Stimulated activated CD4-positive, alpha-beta T cell treated with anti-CD3 and anti-CD28 coated beads, Interleukin-2, amount 100 ng/mL, for 4 hours (primary cell): ENCODE data around the gene NATD1.

Source experiments
- DNase-seq: peaks from one replicate; pipeline ENCODE4 v3.0.0-alpha.2; 2020; ENCODE audit warnings: low read depth

Gene NATD1

DNA sequence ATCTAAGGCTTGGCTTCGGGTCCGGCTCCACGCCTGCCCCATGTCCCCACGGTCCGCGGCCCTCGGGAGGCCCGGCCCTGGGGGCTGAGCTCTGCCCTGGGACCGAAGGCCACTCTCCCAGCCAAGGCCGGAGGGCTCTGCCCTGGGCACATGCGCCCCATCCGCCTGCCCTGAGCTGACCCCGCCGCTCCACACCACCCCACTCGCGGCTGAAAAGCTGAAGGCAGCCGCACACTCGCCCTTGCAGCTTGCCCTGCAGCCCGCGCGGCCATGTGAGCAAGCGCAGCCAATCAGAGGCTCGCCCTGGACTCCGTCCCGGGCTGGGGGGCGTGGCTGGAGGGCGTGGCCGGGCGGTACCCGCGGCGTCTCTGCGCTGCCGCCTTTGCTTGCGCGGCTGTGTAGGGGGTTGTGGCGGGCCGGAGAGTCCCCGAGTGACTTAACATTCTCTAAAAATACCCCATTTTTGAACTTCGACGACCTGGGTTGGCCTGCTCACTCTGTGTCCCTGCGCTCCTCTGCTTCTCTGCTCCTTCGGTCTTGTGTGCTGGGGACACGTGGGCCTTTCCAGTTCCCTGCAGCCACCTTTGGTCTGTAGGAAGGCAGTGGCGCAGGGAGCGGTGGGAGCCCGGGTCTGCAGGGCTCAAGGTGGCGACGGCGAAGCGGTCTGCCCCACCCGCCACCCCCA, 22.5 kb upstream of the NATD1 start:
- DNase-seq, result peak; percentile 93

- no peak for DNase-seq
Measured at GRCh38 chr17:21275047-21275578, 21.9 kb upstream of the NATD1 start.

DNA sequence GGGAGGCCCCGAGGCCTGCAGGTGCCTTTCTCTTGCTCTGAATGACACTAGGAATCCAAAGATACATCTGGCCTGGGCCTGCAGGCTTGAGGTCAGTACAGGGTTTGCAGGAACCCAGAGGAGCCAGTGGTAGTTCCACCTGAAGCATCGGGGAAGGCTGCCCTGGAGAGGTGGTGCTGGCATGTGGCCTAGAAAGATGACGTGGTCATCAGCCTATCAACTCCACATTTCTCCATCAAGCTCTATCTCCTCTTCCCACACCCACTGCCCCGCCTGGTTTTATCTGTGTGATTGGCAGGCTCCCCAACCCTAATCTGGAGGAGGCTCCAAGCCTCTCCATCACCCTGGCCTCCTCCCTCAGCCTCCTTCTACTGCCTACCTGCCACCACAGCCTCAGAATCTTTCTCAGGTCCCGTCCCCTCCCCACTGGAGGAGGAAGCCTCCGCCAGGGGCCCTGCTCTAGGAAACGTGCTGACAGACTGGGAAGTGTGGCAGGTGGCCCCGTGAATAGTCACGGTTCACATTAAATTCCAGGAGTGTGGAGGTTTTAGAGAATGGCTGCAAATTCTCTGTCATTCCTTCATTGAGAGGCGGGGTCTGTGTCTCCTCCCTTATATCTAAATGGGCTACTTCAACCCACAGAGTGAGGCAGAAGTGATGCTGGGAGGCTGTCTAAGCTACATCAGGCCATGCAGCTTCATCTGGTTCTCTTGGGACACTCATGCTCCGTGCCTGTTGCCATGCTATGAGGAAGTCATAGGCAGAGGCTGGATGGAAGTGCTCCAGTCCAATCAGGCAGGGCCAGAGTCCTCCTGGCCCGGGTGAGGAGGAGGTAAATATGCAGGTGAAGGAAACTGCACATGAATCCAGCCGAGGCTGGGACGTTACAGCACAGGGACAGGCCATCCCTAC, 19.9 kb upstream of the NATD1 start:
- no peak for DNase-seq

DNA sequence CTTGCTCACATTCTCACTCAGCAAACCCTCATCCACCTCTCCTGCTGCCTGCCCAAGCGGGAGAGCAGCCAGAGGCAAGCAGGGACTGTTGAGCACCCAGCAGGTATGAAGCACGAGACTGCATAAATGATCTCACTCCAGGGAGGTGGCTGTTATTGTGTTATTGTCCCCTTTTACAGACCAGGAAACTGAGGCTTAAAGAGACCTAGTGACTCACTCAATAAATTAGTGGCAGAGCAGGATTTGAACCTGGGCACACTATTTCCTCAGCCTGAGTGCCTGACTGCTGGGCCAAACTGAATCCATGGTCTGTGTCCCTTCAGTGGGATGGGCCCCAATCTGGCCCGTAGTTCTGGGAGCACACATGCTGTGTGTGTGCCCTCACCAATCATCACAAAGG, 19.0 kb upstream of the NATD1 start:
- DNase-seq, result no peak

DNA sequence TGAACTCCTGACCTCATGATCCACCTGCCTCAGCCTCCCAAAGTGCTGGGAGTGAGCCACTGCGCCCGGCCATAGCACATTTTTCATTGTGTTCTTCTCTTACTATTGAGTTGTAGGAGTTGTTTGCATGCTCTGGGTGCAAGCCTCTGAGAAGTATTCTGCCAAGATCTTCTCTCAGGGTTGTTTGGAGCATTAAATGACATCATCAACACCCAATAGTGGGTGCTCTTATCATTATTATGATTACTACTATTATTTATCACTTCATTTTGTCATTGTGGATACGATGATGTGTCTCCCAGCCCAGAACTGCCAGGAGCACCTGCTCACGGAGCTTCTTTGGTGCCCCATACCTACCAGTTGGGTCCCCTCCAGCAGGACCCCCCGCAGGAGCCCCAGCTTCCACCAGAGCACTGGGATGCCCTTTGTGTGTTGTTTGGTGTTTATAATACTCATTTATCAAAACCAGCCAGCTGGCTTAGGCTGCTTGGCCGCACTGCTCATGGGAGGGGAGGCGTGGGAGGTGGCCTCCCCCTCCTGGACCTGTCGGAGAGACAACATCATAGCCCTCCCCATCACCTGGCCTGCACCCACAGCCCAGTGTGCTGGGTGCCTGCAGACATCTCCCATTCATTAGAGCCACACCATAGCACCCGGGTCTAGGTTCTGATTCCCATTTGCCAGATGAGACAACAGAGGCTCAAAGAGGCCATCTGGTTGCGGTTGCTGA, 18.4 kb upstream of the NATD1 start:
- DNase-seq, result no peak

DNA sequence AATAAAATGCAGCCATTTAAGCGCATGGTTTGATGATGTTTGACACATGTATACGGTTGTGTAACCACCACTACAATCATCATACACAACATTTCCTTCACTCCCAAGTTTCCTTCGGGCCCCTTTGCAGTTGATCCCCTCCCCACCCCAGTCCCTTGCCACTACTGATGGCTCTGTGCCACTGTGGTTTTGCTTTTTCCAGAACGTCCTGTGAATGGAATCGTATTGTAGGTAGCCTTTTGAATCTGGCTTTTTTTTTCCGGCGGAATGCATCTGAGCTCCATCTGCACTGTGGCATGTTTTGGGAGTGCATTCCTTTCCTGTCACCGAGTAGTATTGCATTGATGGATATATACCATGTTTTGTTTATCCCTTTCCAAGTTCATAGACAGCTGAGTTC, 16.2 kb upstream of the NATD1 start:
- no peak for DNase-seq

GRCh38 chr17:21268596-21269188, 15.5 kb upstream of the NATD1 start:
- DNase-seq, result no peak

- DNase-seq, result no peak
Measured at GRCh38 chr17:21263376-21263775, 10.2 kb upstream of the NATD1 start.

DNA sequence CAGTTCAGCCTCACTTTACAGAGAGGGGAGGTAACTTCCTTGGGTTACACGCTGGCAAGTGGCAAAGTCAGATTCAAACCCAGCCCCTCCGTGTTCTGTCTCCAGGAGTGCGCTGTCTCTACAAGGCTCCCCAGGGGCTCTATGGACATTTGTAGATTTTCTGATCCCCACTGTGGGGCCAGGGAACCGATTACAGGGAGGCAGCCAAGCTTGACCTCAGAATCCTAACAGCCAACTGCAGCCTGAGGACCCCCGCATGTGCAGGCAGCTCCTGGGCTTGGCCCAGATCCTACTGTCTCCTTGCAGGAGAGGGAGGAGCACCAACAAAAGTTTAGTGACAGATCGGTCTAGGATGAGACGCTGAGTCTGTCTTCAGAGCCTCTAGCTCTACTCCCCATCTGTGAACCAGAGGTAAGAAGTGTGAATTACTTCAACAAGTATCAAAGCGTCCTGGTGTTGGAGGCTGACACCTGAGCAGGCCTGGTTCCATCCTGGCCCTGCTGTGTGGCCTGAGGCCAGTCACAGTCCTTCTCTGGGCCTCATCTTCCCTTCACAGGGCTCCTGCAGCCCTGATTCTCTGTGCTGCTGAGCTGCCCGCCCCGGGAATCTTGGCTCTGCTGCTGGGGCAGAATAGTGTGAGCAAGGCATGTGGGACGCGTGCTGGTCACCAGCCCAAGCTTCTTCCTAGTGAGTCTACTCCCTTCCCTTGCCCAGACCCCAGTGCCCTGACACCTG, 9.2 kb upstream of the NATD1 start:
- DNase-seq, result no peak

DNA sequence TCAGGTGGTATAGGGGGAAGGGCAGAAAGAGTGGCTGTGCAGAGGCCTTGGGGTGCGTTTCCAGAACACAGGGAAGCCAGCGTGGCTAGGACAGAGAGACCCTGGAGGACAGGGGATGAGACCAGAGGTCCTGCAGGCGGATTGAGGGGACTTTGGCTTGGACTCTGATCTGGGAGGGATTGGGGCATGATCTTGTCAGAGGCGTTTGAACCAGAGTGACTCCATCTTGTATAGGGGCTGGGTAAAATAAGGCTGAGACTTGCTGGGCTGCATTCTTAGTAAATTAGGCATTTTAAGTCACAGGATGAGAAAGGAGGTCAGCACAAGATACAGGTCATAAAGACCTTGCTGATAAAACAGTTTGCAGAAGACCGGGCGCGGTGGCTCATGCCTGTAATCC, 5.4 kb upstream of the NATD1 start:
- no peak for DNase-seq

DNA sequence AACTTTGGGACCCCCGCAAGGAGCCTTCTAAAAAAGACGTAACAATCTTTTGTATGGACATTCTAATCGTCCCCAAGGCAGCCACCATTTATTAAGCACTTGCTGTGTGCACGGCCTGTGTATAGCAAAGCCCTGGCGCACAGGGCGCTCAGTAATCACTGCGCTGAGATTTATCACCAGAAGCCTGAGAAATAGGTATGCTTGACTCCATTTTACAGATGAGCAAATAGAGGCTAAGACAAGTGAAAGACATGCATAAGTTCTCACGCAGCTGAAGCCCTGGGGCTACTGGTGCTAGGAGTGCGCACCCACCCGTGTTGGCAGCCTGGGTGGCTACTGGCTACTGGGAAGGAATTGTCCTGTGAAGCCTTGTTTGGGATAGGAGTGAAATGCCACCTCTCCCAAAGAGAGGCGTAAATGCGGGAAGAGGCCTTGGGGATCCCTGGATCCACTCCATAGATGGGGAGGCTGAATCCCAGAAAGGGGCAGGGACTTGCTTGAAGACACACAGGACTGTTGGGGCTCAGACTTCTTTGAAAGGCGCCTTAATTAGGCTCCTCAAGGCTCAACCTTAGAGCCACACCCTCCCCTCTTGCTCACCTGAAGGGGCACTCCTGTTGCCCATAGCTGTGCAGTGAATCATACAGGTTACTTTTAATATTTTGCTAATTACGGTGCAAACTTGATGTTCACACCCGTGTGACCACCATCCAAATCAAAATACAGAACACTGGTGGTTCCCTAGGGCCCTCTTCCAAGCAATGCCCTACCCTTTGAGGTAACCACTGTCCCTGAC, 634 bp upstream of the NATD1 start:
- no peak for DNase-seq

DNA sequence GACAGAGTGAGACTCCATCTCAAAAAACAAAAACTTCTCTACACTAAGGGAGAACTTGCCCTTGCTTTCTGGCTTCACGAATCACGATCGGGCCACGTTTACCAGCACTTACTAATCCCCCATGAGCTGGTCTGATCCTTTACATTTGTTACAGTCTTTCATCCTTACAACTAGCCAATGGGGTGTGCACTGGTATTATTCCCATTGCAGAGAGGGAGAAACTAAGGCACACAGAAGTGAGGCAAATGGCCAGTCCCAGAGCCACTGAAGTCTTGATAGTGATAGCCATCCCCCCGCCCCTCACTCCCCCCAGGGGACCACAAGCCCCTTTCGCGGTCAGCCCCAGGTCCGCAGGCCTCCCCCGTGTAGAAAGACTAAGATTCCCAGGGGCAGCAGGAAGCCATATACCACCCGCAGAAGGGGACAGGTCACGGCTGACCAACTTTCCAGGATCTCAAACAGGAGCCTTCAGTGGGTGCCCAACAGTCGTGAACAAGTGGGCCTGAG, 868 bp downstream of the NATD1 start:
- no peak for DNase-seq

- DNase-seq, result no peak
Measured at GRCh38 chr17:21251337-21252010, 1.7 kb downstream of the NATD1 start.

- no peak for DNase-seq
Measured at GRCh38 chr17:21250854-21251253, 2.4 kb downstream of the NATD1 start.

DNA sequence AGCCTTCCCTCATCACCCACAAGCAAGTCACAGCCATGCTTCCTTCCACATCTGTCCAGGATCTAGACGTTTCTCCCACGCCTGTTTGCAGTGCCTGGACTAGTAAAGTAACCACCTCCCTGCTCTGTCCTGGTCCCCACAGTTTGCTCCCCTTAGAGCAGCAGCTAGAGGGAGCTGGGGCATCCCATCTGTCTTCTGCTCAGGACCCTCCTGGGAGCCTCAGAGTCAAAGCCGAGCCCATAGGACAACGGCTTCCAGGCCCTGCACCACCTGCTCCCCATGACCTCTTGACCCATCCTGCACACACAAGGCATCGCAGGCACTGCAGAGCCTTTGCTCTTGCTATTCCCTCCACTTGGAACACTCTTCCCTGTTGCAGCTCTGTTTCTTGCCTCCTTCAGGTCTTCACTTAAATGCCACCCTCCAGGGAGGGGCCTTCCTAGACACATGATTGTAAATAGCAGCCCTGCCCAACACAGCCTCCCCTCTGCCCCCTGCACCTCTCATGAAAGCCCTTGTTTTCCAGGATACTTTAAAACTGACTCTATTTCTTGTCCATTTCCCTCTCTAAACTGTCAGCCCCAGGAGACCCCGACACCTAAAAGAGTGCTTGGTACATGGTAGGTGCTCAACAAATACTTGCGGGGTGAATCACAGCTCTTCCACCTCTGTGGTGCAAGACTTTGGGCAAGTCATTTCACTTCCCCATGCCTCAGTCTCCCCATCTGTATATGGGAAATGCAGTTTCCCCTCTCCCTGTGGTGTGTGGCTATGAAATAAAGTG, 3.1 kb downstream of the NATD1 start:
- no peak for DNase-seq

DNA sequence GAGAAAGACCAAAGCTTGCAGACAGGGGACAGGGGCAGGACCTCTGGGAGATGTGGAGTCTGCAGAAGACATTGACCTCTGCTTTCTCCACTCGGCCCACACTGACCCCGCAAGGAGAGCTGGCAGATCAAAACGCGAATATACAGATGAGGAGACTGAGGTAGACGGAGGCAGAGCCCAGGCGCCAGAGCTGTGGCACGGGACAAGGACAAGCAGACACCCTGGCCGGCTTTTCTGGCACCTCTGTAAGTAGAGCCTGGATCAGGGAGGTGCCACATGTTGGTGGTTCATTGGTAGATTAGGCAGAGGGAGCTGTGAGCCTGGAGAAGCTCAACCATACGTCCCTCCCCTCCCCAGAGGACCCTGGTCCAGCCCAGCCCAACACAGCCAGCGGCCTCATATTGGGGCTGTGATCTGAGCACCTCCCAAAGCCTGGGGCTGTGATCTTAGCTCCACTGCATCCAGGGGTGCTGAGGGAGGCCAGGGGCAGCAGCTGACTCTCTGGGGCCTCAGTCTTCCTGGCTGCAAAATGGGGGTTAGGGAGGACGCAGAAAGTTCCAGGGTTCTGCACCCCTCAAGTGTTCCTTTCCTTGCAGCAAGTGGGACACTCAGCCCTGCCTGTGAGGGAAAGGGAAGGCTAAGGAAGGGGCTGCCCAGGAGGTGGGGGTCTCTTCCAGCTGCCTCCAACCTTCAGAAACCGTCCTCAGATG, 4.0 kb downstream of the NATD1 start:
- no peak for DNase-seq

GRCh38 chr17:21248500-21248899, 4.7 kb downstream of the NATD1 start:
- DNase-seq, result no peak

DNA sequence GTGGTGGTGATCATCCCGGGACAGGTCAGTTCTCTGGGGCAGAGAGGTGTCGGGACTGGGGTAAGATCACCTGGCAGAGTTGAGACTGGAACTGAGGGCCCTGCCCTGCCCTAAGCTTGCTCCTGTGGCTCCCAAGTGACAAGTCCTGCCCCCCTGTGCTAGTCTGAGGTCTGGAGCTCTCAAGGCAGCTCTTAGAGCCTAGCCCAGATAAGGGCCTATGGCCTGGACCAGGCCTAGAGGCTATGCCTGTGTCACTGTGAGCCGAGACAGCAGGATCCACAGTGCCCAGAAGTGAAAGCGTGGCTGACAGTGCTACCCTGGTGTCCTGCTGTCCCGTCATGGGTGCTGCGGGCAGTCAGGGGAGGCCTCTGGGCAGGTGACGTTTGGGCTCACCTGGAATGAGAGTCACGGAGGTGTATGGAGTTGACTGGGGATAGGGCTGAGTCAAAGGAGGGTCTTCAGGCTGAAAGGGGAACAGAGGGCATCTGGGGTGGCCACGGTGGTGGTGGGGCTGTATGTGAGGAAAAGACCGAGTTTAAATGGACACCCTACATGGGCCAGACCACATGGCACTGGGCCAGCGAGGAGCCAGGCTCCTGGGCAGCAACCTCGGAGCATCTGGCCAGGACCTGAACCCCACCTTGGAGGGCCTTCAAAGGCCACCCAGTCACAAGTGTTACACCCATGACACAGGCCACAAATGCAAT, 5.5 kb downstream of the NATD1 start:
- DNase-seq, result no peak
